HCT116 (cell line): ENCODE measurements around the gene SEPTIN8. TPM values are rescaled to one million over a fixed set of nuclear protein-coding genes. Genes with fewer than 3 reads are reported as not detected.

Experiments
- ATAC-seq: fragments of 200-7000 bp; cut with Tn5 transposase; 2 replicates; pipeline ENCODE4 v1.9.1; 2020; ENCODE audit warnings: mild to moderate bottlenecking, moderate library complexity
- BruUV-seq: library from RNA; stranded (reverse); fragments of 400-500 nt; replicated peaks from 2 replicates; lab custom pipeline; 2021; lab: Mats Ljungman, UMichigan
- CTCF ChIA-PET: fragments of 300-600 bp; sonication (Branson Sonifier 250); formaldehyde crosslinking; loops from one replicate; lab custom pipeline; 2021; ENCODE audit warnings: antibody characterized with exemption; lab: Charles Lee
- POLR2A ChIA-PET: fragments of 300-600, 350-600 bp; sonication (Branson Sonifier 250); formaldehyde crosslinking; loops from one replicate; lab custom pipeline; 2021; ENCODE audit warnings: antibody characterized with exemption; lab: Charles Lee
- RAD21 ChIA-PET, 2 experiments: fragments of 300-600 bp; sonication (Branson Sonifier 250); formaldehyde crosslinking; loops; one replicate each; lab custom pipeline; 2023; ENCODE audit warnings: low total read pairs in 2 of 2; ENCODE audit not compliant: uncharacterized antibody in 2 of 2, unreplicated experiment in 2 of 2, low non-redundant PET in 1 of 2; lab: Charles Lee
- DNase-seq: peaks from one replicate; pipeline ENCODE4 v3.0.0-alpha.2; 2010; ENCODE audit warnings: low read depth, low spot score
- H2AFZ ChIP-seq: fragments of 200-600 bp; shearing (Covaris generic), sonication (generic); 2 replicates; pipeline ENCODE4 v1.6.1; 2017; ENCODE audit warnings: low read depth, mixed run types, mixed read lengths, antibody characterized with exemption, low read length; ENCODE audit not compliant: poor library complexity, severe bottlenecking
- H3K27ac ChIP-seq: 2 replicates; pipeline ENCODE4 v1.5.1; 2012; ENCODE audit warnings: low read depth, low read length
- H3K27me3 ChIP-seq: fragments of 200-600 bp; sonication (generic); 2 replicates; pipeline ENCODE4 v1.6.1; 2016; ENCODE audit warnings: mixed run types, low read length, mixed read lengths; ENCODE audit not compliant: insufficient read depth
- H3K36me3 ChIP-seq, 2 experiments: fragments of 200-500 bp in 1 of 2; fragments of 200-600 bp in 1 of 2; sonication (Bioruptor generic) in 1 of 2; sonication (generic) in 1 of 2; 2 replicates each; pipeline versions ENCODE4 v1.5.1 to v1.6.1; 2014 to 2016; ENCODE audit warnings: low read length in 2 of 2, inconsistent platforms in 1 of 2, mixed read lengths in 1 of 2, mixed run types in 1 of 2; ENCODE audit not compliant: insufficient read depth in 2 of 2, control insufficient read depth in 1 of 2
- H3K4me1 ChIP-seq, 2 experiments: fragments of 200-600 bp in 1 of 2; sonication (generic) in 1 of 2; 2 replicates each; pipeline versions ENCODE4 v1.5.1 to v1.6.1; 2012 to 2017; ENCODE audit warnings: low read length in 2 of 2, inconsistent platforms in 1 of 2, mild to moderate bottlenecking in 1 of 2, mixed read lengths in 1 of 2, mixed run types in 1 of 2, moderate library complexity in 1 of 2; ENCODE audit not compliant: insufficient read depth in 2 of 2, control insufficient read depth in 1 of 2
- H3K4me2 ChIP-seq: fragments of 200-600 bp; sonication (generic); 2 replicates; pipeline ENCODE4 v1.6.1; 2017; ENCODE audit warnings: mixed run types, low read length, mixed read lengths
- H3K4me3 ChIP-seq, 2 experiments: fragments of 200-600 bp in 1 of 2; sonication (generic) in 1 of 2; replicated peaks in 1 of 2; 2 replicates each; pipeline ENCODE4 v1.5.1; 2011 to 2016; ENCODE audit warnings: low read length in 2 of 2, control low read depth in 1 of 2, low read depth in 1 of 2, mild to moderate bottlenecking in 1 of 2, mixed read lengths in 1 of 2, mixed run types in 1 of 2
- H3K79me2 ChIP-seq: fragments of 200-600 bp; sonication (generic); 2 replicates; pipeline ENCODE4 v1.6.1; 2017; ENCODE audit warnings: mild to moderate bottlenecking, mixed run types, low read length, moderate library complexity, mixed read lengths; ENCODE audit not compliant: insufficient read depth
- H3K9ac ChIP-seq: fragments of 200-600 bp; sonication (generic); 2 replicates; pipeline ENCODE4 v1.6.1; 2016; ENCODE audit warnings: low read length, mixed read lengths
- H3K9me2 ChIP-seq: fragments of 200-600 bp; sonication (generic), shearing (Covaris generic); 2 replicates; pipeline ENCODE4 v1.6.1; 2017; ENCODE audit warnings: mixed run types, mild to moderate bottlenecking, moderate library complexity; ENCODE audit not compliant: insufficient read depth
- H3K9me3 ChIP-seq, 2 experiments: fragments of 200-500 bp in 1 of 2; fragments of 200-600 bp in 1 of 2; sonication (Bioruptor generic) in 1 of 2; sonication (generic) in 1 of 2; 2 replicates each; pipeline ENCODE4 v1.6.1; 2014 to 2017; ENCODE audit warnings: low read length in 2 of 2, mixed read lengths in 2 of 2, inconsistent platforms in 1 of 2, low read depth in 1 of 2, mild to moderate bottlenecking in 1 of 2, mixed run types in 1 of 2, moderate library complexity in 1 of 2; ENCODE audit not compliant: control insufficient read depth in 1 of 2, insufficient read depth in 1 of 2
- H4K20me1 ChIP-seq: fragments of 200-600 bp; sonication (generic), shearing (Covaris generic); 2 replicates; pipeline ENCODE4 v1.6.1; 2017; ENCODE audit warnings: mixed run types, mild to moderate bottlenecking, moderate library complexity; ENCODE audit not compliant: insufficient read depth
- CEBPB ChIP-seq: IDR thresholded peaks from 2 replicates; pipeline ENCODE4 v1.6.1; 2012; ENCODE audit warnings: low read depth
- EZH2phosphoT487 ChIP-seq: fragments of 200-600 bp; IDR thresholded peaks from 2 replicates; pipeline ENCODE4 v1.6.1; 2018; ENCODE audit warnings: antibody characterized with exemption, borderline replicate concordance
- POLR2A ChIP-seq: IDR thresholded peaks from 2 replicates; pipeline ENCODE4 v1.7.0; 2011; ENCODE audit warnings: borderline replicate concordance; ENCODE audit not compliant: insufficient read depth, insufficient read length; ENCODE audit errors: extremely low read depth
- POLR2AphosphoS5 ChIP-seq: IDR thresholded peaks from 2 replicates; pipeline ENCODE4 v1.6.1; 2011; ENCODE audit warnings: mild to moderate bottlenecking, low read depth, low read length, moderate library complexity
- RAD21 ChIP-seq: IDR thresholded peaks from 2 replicates; pipeline ENCODE4 v1.6.1; 2012; ENCODE audit warnings: low read depth, mild to moderate bottlenecking
- SRF ChIP-seq: IDR thresholded peaks from 2 replicates; pipeline ENCODE4 v1.6.1; 2012; ENCODE audit warnings: low read depth
- TCF7L2 ChIP-seq: IDR thresholded peaks from 2 replicates; pipeline ENCODE4 v1.7.0; 2011; ENCODE audit warnings: borderline replicate concordance, inconsistent platforms; ENCODE audit not compliant: insufficient read depth, insufficient read length; ENCODE audit errors: extremely low read depth
- ZNF274 ChIP-seq: fragments of 200-500 bp; sonication (Bioruptor generic); IDR thresholded peaks from 2 replicates; pipeline ENCODE4 v1.6.1; 2014; ENCODE audit warnings: mild to moderate bottlenecking, low read depth, low read length, inconsistent platforms
- intact Hi-C: fragments of 100-400 bp; cut with micrococcal nuclease; formaldehyde crosslinking; loops from 2 replicates; pipeline ENCODE4 v1.10.0; 2022
- total RNA-seq: library from RNA; stranded (reverse); gene quantifications from one replicate; pipeline ENCODE4 v1.2.1, GENCODE V29; 2021; ENCODE audit not compliant: unreplicated experiment
- TF ChIP-seq, protein P1 (sequence below), 3 experiments: fragments of 200-600 bp in 1 of 3; sonication (generic) in 1 of 3; IDR thresholded peaks in 2 of 3; conservative IDR thresholded peaks in 1 of 3; 2 replicates each; pipeline ENCODE4 v1.5.1; 2012 to 2017; ENCODE audit warnings: low read depth in 2 of 3, low read length in 2 of 3, antibody characterized with exemption in 1 of 3, borderline replicate concordance in 1 of 3, control low read depth in 1 of 3, mild to moderate bottlenecking in 1 of 3, mixed read lengths in 1 of 3, mixed run types in 1 of 3, moderate library complexity in 1 of 3; ENCODE audit not compliant: insufficient read depth in 1 of 3

The SEPTIN8 gene
- total RNA-seq, 1 experiment from 2014 or later = 34.6 TPM

GRCh38 chr5:132774896-132775295 is 2.1 kb downstream of the SEPTIN8 start:
- Histone ChIP-seq H3K9me3 (no peaks in the 10 kb centered on the region), H3K4me1 (peaks cover 12 to 24% of the 10 kb centered on the region in 2 experiments), H3K9ac (no peak overlapping the region), H4K20me1 (no peaks in the 10 kb centered on the region), H3K79me2 (peaks cover 15% of the 10 kb centered on the region), H3K4me3 (no peak overlapping the region), H3K27me3 (no peaks in the 10 kb centered on the region), H2AFZ (no peak overlapping the region), H3K27ac (no peak overlapping the region), H3K9me2 (no peaks in the 10 kb centered on the region), H3K4me2 (no peak overlapping the region), H3K36me3 (no peaks in the 10 kb centered on the region)
- RAD21 ChIA-PET = no interaction called here
- CTCF ChIA-PET = no interaction called here
- no peak for ATAC-seq
- no peak for DNase-seq
- TF ChIP-seq, protein P1, sequence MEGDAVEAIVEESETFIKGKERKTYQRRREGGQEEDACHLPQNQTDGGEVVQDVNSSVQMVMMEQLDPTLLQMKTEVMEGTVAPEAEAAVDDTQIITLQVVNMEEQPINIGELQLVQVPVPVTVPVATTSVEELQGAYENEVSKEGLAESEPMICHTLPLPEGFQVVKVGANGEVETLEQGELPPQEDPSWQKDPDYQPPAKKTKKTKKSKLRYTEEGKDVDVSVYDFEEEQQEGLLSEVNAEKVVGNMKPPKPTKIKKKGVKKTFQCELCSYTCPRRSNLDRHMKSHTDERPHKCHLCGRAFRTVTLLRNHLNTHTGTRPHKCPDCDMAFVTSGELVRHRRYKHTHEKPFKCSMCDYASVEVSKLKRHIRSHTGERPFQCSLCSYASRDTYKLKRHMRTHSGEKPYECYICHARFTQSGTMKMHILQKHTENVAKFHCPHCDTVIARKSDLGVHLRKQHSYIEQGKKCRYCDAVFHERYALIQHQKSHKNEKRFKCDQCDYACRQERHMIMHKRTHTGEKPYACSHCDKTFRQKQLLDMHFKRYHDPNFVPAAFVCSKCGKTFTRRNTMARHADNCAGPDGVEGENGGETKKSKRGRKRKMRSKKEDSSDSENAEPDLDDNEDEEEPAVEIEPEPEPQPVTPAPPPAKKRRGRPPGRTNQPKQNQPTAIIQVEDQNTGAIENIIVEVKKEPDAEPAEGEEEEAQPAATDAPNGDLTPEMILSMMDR (IDR thresholded peaks at IDR 0.05 in 2 of 3, conservative IDR thresholded peaks at IDR 0.05 in 1 of 3; ENCODE audit: borderline replicate concordance in 1 of 3, insufficient read depth in 1 of 3, low read depth in 2 of 3, low read length in 2 of 3) = no peak
- no peak for TF ChIP-seq TCF7L2
- TF ChIP-seq POLR2AphosphoS5 = no peak
- no peak for TF ChIP-seq ZNF274
- TF ChIP-seq EZH2phosphoT487 = no peak
- no peak for TF ChIP-seq SRF
- TF ChIP-seq CEBPB = no peak
- BruUV-seq = no TSS peak
- intact Hi-C loops = no loop called here
- POLR2A ChIA-PET = no interaction called here

- H3K9ac ChIP-seq = no peak overlapping the region
- RAD21 ChIA-PET = no interaction called here
- no peak overlapping the region for H3K27ac ChIP-seq
- H3K36me3 ChIP-seq = no peaks in the 10 kb centered on the region
- H3K27me3 ChIP-seq = no peaks in the 10 kb centered on the region
- H3K4me3 ChIP-seq = no peak overlapping the region
- no peak for ATAC-seq
- peaks cover 12 to 24% of the 10 kb centered on the region in 2 experiments for H3K4me1 ChIP-seq
- no peaks in the 10 kb centered on the region for H3K9me3 ChIP-seq
- POLR2A ChIA-PET = no interaction called here
- TF ChIP-seq POLR2A = no peak
- no peak for TF ChIP-seq RAD21
- no peak for TF ChIP-seq TCF7L2
- TF ChIP-seq ZNF274 = no peak
- no peak for DNase-seq
- no peak overlapping the region for H2AFZ ChIP-seq
- no TSS peak for BruUV-seq
- no peaks in the 10 kb centered on the region for H4K20me1 ChIP-seq
- CTCF ChIA-PET = no interaction called here
- intact Hi-C loops = no loop called here
- H3K79me2 ChIP-seq = peaks cover 17% of the 10 kb centered on the region
- no peaks in the 10 kb centered on the region for H3K9me2 ChIP-seq
- H3K4me2 ChIP-seq = no peak overlapping the region
Observed at GRCh38 chr5:132774406-132774805, 2.6 kb downstream of the SEPTIN8 start.
